Fibroblast of skin of abdomen (primary cell): ENCODE measurements around the gene GSC.
"Not testable (repeated sequence)": the region's sequence is repeated elsewhere in the genome, so short reads cannot be mapped to it uniquely, and the experiment has no call there.

Experiments
- DNase-seq: peaks from one replicate; pipeline ENCODE4 v3.0.0-alpha.2; 2013

The GSC gene

GRCh38 chr14:94738751-94739150 is 31.2 kb downstream of the GSC start:
- no peak for DNase-seq

GRCh38 chr14:94738097-94738496 is 31.8 kb downstream of the GSC start:
- no peak for DNase-seq

- no peak for DNase-seq
Measured at GRCh38 chr14:94728950-94729349, 41.0 kb downstream of the GSC start.

GRCh38 chr14:94728440-94728839 is 41.5 kb downstream of the GSC start:
- DNase-seq, result not testable (repeated sequence)

GRCh38 chr14:94726649-94727048 is 43.3 kb downstream of the GSC start:
- not testable (repeated sequence) for DNase-seq

GRCh38 chr14:94724993-94725392 is 44.9 kb downstream of the GSC start:
- no peak for DNase-seq

GRCh38 chr14:94722397-94722796 is 47.5 kb downstream of the GSC start:
- no peak for DNase-seq
